Cardiac muscle cell (in vitro differentiated cells and primary cell): Measurements from ENCODE around the gene TSSC4. TPM values are rescaled to one million over a fixed set of nuclear protein-coding genes. Genes with fewer than 3 reads are reported as not detected.

Source experiments
- DNase-seq, 2 donors: peaks; one replicate each; pipeline versions ENCODE4 v3.0.0 to v3.0.0-alpha.2; 2010 to 2017; ENCODE audit warnings: low read depth in 1 of 2, low spot score in 1 of 2
- H3K27ac ChIP-seq: fragments of 200-600 bp; sonication (generic); 2 replicates; pipeline ENCODE4 v1.5.1; 2016
- H3K27me3 ChIP-seq: fragments of 200-600 bp; sonication (generic); 2 replicates; pipeline ENCODE4 v1.6.0; 2016; ENCODE audit warnings: control low read depth
- H3K36me3 ChIP-seq: fragments of 200-600 bp; sonication (generic); 2 replicates; pipeline ENCODE4 v1.5.1; 2016; ENCODE audit warnings: control low read depth
- H3K4me1 ChIP-seq: fragments of 200-600 bp; sonication (generic); 2 replicates; pipeline ENCODE4 v1.8.1; 2017; ENCODE audit warnings: low read depth, mild to moderate bottlenecking, mixed run types
- H3K4me3 ChIP-seq: fragments of 200-600 bp; sonication (generic); 2 replicates; pipeline ENCODE4 v1.5.1; 2016; ENCODE audit warnings: mild to moderate bottlenecking
- H3K9me3 ChIP-seq: fragments of 200-600 bp; sonication (generic); 2 replicates; pipeline ENCODE4 v1.5.1; 2017; ENCODE audit warnings: low read depth, mild to moderate bottlenecking, control low read depth
- CTCF ChIP-seq: IDR thresholded peaks from 2 replicates; pipeline ENCODE4 v1.5.1; 2012; ENCODE audit warnings: low read depth, mild to moderate bottlenecking, low read length
- polyA plus RNA-seq: library from polyadenylated mRNA; unstranded; fragments of >200 nt; fragmentation: Nextera tagmentation; extraction: Ambion mirVana; gene quantifications from 2 replicates; pipeline ENCODE4 v1.2.1, GENCODE V29; 2016
- total RNA-seq: library from RNA; depleted of rRNA; stranded (reverse); fragments of >200 nt; gene quantifications from 2 replicates; pipeline ENCODE4 v1.2.3, GENCODE V29; 2016

The TSSC4 gene
- total and polyA plus RNA-seq, 2 experiments from 2014 or later, result 61.4 to 94.8 TPM

- H3K36me3 ChIP-seq, result peaks cover 10% of the 10 kb centered on the region
- H3K4me3 ChIP-seq, result no peak overlapping the region
- H3K27ac ChIP-seq, result no peak overlapping the region
- H3K27me3 ChIP-seq, result no peaks in the 10 kb centered on the region
- peaks cover 6% of the 10 kb centered on the region for H3K4me1 ChIP-seq
- DNase-seq, result no peak
- no peaks in the 10 kb centered on the region for H3K9me3 ChIP-seq
- no peak for TF ChIP-seq CTCF
These were observed 7.3 kb upstream of the TSSC4 start for GRCh38 chr11:2393111-2393868.

GRCh38 chr11:2393941-2394817 is 6.4 kb upstream of the TSSC4 start:
- H3K36me3 ChIP-seq, result peaks cover 10% of the 10 kb centered on the region
- TF ChIP-seq CTCF, result no peak
- H3K4me3 ChIP-seq, result no peak overlapping the region
- peaks cover 3% of the 10 kb centered on the region for H3K4me1 ChIP-seq
- H3K27ac ChIP-seq, result no peak overlapping the region
- no peak for DNase-seq
- H3K9me3 ChIP-seq, result no peaks in the 10 kb centered on the region
- H3K27me3 ChIP-seq, result no peaks in the 10 kb centered on the region

- Histone ChIP-seq H3K4me3 (no peak overlapping the region), H3K27ac (no peak overlapping the region), H3K9me3 (no peaks in the 10 kb centered on the region), H3K36me3 (peaks cover 10% of the 10 kb centered on the region), H3K4me1 (peaks cover 7% of the 10 kb centered on the region), H3K27me3 (no peaks in the 10 kb centered on the region)
- TF ChIP-seq CTCF, result no peak
- no peak for DNase-seq
These were observed 5.8 kb upstream of the TSSC4 start for GRCh38 chr11:2394818-2395105.

DNA sequence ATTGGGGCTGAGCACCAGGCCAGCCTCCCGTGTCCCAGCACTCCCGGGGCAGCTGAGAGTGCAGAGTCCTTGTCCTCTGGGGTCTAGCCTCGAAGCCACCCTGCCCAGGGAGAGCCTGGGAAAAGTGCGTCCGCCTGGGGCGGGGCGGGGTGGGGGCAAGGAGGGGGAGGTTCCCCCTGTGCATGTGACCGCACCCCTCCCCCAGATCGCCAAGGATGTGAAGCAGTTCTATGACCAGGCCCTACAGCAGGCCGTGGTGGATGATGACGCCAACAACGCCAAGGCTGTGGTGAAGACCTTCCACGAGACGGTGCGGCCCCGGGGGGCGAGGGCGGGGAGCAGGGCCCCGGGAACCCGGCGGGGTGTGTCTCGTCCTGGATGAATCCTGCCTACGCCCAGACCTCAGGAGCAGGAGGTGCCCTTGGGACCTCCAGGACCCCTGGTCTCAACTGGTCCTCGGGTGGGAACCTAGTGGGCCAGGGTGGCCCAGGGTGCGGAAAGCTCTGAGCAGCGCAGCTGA is 5.3 kb upstream of the TSSC4 start:
- H3K4me1 ChIP-seq, result peaks cover 7% of the 10 kb centered on the region
- H3K9me3 ChIP-seq, result no peaks in the 10 kb centered on the region
- H3K27me3 ChIP-seq, result no peaks in the 10 kb centered on the region
- H3K36me3 ChIP-seq, result peaks cover 10% of the 10 kb centered on the region
- no peak for TF ChIP-seq CTCF
- no peak overlapping the region for H3K27ac ChIP-seq
- DNase-seq, result no peak
- no peak overlapping the region for H3K4me3 ChIP-seq

- Histone ChIP-seq H3K36me3 (peaks cover 10% of the 10 kb centered on the region), H3K9me3 (no peaks in the 10 kb centered on the region), H3K27ac (no peak overlapping the region), H3K4me3 (no peak overlapping the region), H3K27me3 (no peaks in the 10 kb centered on the region), H3K4me1 (peaks cover 7% of the 10 kb centered on the region)
- no peak for TF ChIP-seq CTCF
- DNase-seq, result no peak
These were observed 4.7 kb upstream of the TSSC4 start for GRCh38 chr11:2395856-2396255.
